ENCODE data around the gene CYP4F22. TPM values are rescaled to one million over a fixed set of nuclear protein-coding genes. Genes with fewer than 3 reads are reported as not detected.

The CYP4F22 gene
- total and polyA plus RNA-seq, 9 of the 15 experiments (the other 6 are each of a cell fraction or from before 2014, with no cell fraction given), result not detected

- TF ChIP-seq ARNT (IDR thresholded peaks at IDR 0.05), result no peak
- TF ChIP-seq ZNF232 (CRISPR knock-in tag; IDR thresholded peaks at IDR 0.05), result no peak
- no peak for TF ChIP-seq BACH1 (tag; IDR thresholded peaks at IDR 0.05)
- no peak for TF ChIP-seq E2F4 (CRISPR knock-in tag; IDR thresholded peaks at IDR 0.05; ENCODE audit: low read depth)
- 0 out of 2 replicates have a peak, but pooled peaks have one; percentile 21 for TF ChIP-seq ZNF766 (CRISPR knock-in tag; conservative IDR thresholded peaks at IDR 0.05)
- TF ChIP-seq ZBTB7A (IDR thresholded peaks at IDR 0.05; ENCODE audit: borderline replicate concordance, control insufficient read depth, low read depth, low read length), result peak; percentile 76
- TF ChIP-seq ZSCAN29 (IDR thresholded peaks at IDR 0.05), result no peak
- no peak for TF ChIP-seq ETS1 (conservative IDR thresholded peaks at IDR 0.05; ENCODE audit: control insufficient read depth, low read depth, low read length)
- 0 out of 2 replicates have a peak, but pooled peaks have one; percentile 97 for TF ChIP-seq PREB (CRISPR knock-in tag; IDR thresholded peaks at IDR 0.05)
- TF ChIP-seq GTF2B (IDR thresholded peaks at IDR 0.05; ENCODE audit: extremely low read depth, insufficient read length), result no peak
- peak in 2 of 3 experiments; percentile 15 to 44 for TF ChIP-seq YY1 (IDR thresholded peaks at IDR 0.05; ENCODE audit: borderline replicate concordance in 1 of 3, control insufficient read depth in 1 of 3, extremely low read depth in 1 of 3, insufficient read depth in 3 of 3, insufficient read length in 1 of 3, insufficient replicate concordance in 2 of 3, low read depth in 1 of 3, low read length in 2 of 3)
- TF ChIP-seq SIN3A (IDR thresholded peaks at IDR 0.05; ENCODE audit: borderline replicate concordance in 2 of 2, control insufficient read depth in 1 of 2, low read depth in 2 of 2, low read length in 2 of 2), result no peak
- TF ChIP-seq FOXJ3 (CRISPR knock-in tag; IDR thresholded peaks at IDR 0.05), result no peak
- TF ChIP-seq PCBP1 (IDR thresholded peaks at IDR 0.05; ENCODE audit: low read depth, low read length, poor library complexity, severe bottlenecking), result no peak
- no peak for TF ChIP-seq ZNF197 (CRISPR knock-in tag; IDR thresholded peaks at IDR 0.05; ENCODE audit: low read depth)
- no peak for TF ChIP-seq ZC3H11A (IDR thresholded peaks at IDR 0.05; ENCODE audit: low read depth, low read length)
- TF ChIP-seq L3MBTL2 (IDR thresholded peaks at IDR 0.05), result peak; percentile 75
- peak; percentile 44; the same call in 1 of the 2 replicates for TF ChIP-seq LCOR (CRISPR knock-in tag; IDR thresholded peaks at IDR 0.05)
- TF ChIP-seq RBFOX2 (IDR thresholded peaks at IDR 0.05; ENCODE audit: low read depth, low read length), result peak; percentile 41; the same call in 1 of the 2 replicates
- TF ChIP-seq ZNF184 (CRISPR knock-in tag; IDR thresholded peaks at IDR 0.05), result no peak
- TF ChIP-seq TCF7L2 (IDR thresholded peaks at IDR 0.05; ENCODE audit: low read depth, low read length), result no peak
- TF ChIP-seq SRF (CRISPR knock-in tag; IDR thresholded peaks at IDR 0.05), result peak in 1 of 2 experiments; percentile 43; a peak in 1 of 4 replicates
These were observed 47.7 kb downstream of the CYP4F22 start (continued) for GRCh38 chr19:15555759-15556633.

All from K562 (cell line).